ENCODE results near the gene SLC40A1. TPM values are rescaled to one million over a fixed set of nuclear protein-coding genes. Genes with fewer than 3 reads are reported as not detected.

SLC40A1 gene
- total and polyA plus RNA-seq, 10 of the 15 experiments (the other 5 are each of a cell fraction or from before 2014, with no cell fraction given) = 0.01 to 0.38 (median 0.08) TPM; not detected in 7

DNA sequence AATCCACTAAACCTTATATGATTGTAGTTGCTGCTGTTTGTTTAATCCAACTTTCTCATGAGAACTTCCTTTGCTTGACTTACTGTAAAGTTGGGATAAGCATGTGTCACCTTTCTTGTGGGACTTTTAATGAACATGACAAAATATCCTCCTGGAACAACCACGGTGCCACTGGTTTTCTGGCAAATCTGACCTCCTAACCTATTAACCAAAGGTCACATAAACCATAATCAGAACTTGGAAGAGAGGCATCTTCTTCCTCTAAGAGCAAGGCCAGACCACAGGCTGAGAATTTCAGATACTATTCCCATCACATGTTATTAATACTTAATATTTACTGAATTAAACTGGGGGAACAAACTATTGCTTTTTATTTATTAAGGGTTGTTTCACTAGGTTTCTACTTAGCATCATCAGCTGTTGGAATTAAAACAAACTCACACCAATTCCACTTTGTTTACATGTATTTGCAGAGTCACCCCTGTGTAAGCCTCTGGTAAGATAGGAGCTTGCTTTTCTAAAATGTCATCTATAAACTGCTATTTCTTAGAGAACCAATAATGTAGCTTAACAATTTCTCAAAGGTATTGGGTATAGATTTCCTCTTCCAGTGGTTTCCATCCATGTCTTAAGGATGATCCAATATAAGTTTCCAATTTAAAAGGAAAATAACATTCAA is 2.2 kb downstream of the SLC40A1 start:
- H3K4me3 ChIP-seq = no peak overlapping the region
- H3K4me2 ChIP-seq (ENCODE audit: control insufficient read depth, insufficient read depth) = no peak overlapping the region
- ChIA-PET SMC1A (ENCODE audit: uncharacterized antibody, unreplicated experiment) (no interaction called here), RAD21 (ENCODE audit: unreplicated experiment) (no interaction called here), CTCF (no interaction called here), POLR2A (no interaction called here)
- no peak overlapping the region for H3K27ac ChIP-seq (ENCODE audit: control insufficient read depth, insufficient read depth)
- H3K79me2 ChIP-seq (ENCODE audit: control insufficient read depth, insufficient read depth, low read length) = no peaks in the 10 kb centered on the region
- TF ChIP-seq FOXM1 (IDR thresholded peaks at IDR 0.05; ENCODE audit: low read depth, low read length) (no peak), CBFB (IDR thresholded peaks at IDR 0.05; ENCODE audit: low read depth) (no peak), MEF2B (IDR thresholded peaks at IDR 0.05; ENCODE audit: partially characterized antibody, poor library complexity, severe bottlenecking) (no peak), ZNF207 (IDR thresholded peaks at IDR 0.05; ENCODE audit: borderline replicate concordance) (no peak), RAD51 (IDR thresholded peaks at IDR 0.05) (no peak), ZNF217 (IDR thresholded peaks at IDR 0.05) (no peak), NR2C2 (IDR thresholded peaks at IDR 0.05; ENCODE audit: borderline replicate concordance, control insufficient read depth, insufficient read length, low read depth) (no peak), FOS (IDR thresholded peaks at IDR 0.05; ENCODE audit: borderline replicate concordance, extremely low read depth, insufficient read length) (no peak), NRF1 (conservative IDR thresholded peaks at IDR 0.05; ENCODE audit: low read depth, low read length) (no peak), MYB (IDR thresholded peaks at IDR 0.05; ENCODE audit: borderline replicate concordance, low read depth, low read length) (no peak), KAT2A (conservative IDR thresholded peaks at IDR 0.05; ENCODE audit: control insufficient read depth, low read depth, low read length) (no peak)
- TF ChIP-seq, protein P1, sequence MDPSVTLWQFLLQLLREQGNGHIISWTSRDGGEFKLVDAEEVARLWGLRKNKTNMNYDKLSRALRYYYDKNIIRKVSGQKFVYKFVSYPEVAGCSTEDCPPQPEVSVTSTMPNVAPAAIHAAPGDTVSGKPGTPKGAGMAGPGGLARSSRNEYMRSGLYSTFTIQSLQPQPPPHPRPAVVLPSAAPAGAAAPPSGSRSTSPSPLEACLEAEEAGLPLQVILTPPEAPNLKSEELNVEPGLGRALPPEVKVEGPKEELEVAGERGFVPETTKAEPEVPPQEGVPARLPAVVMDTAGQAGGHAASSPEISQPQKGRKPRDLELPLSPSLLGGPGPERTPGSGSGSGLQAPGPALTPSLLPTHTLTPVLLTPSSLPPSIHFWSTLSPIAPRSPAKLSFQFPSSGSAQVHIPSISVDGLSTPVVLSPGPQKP (IDR thresholded peaks at IDR 0.05; ENCODE audit: low read depth, low read length) = no peak
- TF ChIP-seq, protein P2, sequence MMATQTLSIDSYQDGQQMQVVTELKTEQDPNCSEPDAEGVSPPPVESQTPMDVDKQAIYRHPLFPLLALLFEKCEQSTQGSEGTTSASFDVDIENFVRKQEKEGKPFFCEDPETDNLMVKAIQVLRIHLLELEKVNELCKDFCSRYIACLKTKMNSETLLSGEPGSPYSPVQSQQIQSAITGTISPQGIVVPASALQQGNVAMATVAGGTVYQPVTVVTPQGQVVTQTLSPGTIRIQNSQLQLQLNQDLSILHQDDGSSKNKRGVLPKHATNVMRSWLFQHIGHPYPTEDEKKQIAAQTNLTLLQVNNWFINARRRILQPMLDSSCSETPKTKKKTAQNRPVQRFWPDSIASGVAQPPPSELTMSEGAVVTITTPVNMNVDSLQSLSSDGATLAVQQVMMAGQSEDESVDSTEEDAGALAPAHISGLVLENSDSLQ (IDR thresholded peaks at IDR 0.05) = no peak
- ATAC-seq (no peak), FAIRE-seq (no peak), DNase-seq (ENCODE audit: low read depth, low spot score) (no peak)
- no TSS peak for BruUV-seq (replicated peaks)
- in situ Hi-C loops (cut with MboI) (no loop called here), intact Hi-C loops (cut with micrococcal nuclease; ENCODE audit: unreplicated experiment) (no loop called here)
- H3K4me1 ChIP-seq (ENCODE audit: control insufficient read depth, insufficient read depth, low read length) = no peaks in the 10 kb centered on the region
- no peak overlapping the region for H2AFZ ChIP-seq (ENCODE audit: control insufficient read depth, low read depth, low read length)
- no peaks in the 10 kb centered on the region for H4K20me1 ChIP-seq (ENCODE audit: control insufficient read depth, insufficient read depth)
- H3K36me3 ChIP-seq (ENCODE audit: control insufficient read depth in 2 of 2, insufficient read depth in 2 of 2, low read length in 1 of 2) = no peaks in the 10 kb centered on the region
- H3K9ac ChIP-seq (ENCODE audit: control insufficient read depth, insufficient read depth, low read length) = no peak overlapping the region
- no peaks in the 10 kb centered on the region for H3K9me3 ChIP-seq (replicated peaks; ENCODE audit: control insufficient read depth, insufficient read depth, low read length)
- WGBS (ENCODE audit: insufficient coverage, insufficient replicate concordance, low lambda C conversion rate, missing lambda C conversion rate) = 45% methylated on average over 1 of the region's 1 CpG
- H3K27me3 ChIP-seq (replicated peaks in 1 of 2; ENCODE audit: control insufficient read depth in 2 of 2, insufficient read depth in 2 of 2, low read length in 1 of 2) = peaks cover 10 to 15% of the 10 kb centered on the region in 2 experiments

Measured in GM12878 (cell line).